SK-N-SH (cell line): ENCODE data around the gene GLUD1. TPM values are rescaled to one million over a fixed set of nuclear protein-coding genes. Genes with fewer than 3 reads are reported as not detected.
"Not testable (repeated sequence)": the region's sequence is repeated elsewhere in the genome, so short reads cannot be mapped to it uniquely, and the experiment has no call there.

ENCODE experiments used
- CTCF ChIA-PET: fragments of 300-600, 350-600 bp; formaldehyde crosslinking; extraction: SDS; loops from one replicate; lab custom pipeline; 2021; lab: Yijun Ruan, JAX
- POLR2A ChIA-PET: fragments of 350-600 bp; sonication (Branson Sonifier 250); formaldehyde crosslinking; extraction: SDS; loops from one replicate; lab custom pipeline; 2020; ENCODE audit warnings: antibody characterized with exemption, inconsistent platforms; lab: Yijun Ruan, JAX
- DNase-seq: peaks from one replicate; pipeline ENCODE4 v3.0.0; 2012
- H2AFZ ChIP-seq: fragments of 200-600 bp; sonication (generic); 2 replicates; pipeline ENCODE4 v1.8.1; 2016; ENCODE audit warnings: antibody characterized with exemption, mild to moderate bottlenecking, low read depth
- H3F3A ChIP-seq: fragments of 200-600 bp; sonication (generic); replicated peaks from 2 replicates; pipeline ENCODE3; 2016; ENCODE audit warnings: antibody characterized with exemption, mild to moderate bottlenecking; ENCODE audit not compliant: insufficient read depth
- H3K27ac ChIP-seq, 2 experiments: fragments of 200-500 bp in 1 of 2; fragments of 200-600 bp in 1 of 2; sonication (Bioruptor generic) in 1 of 2; sonication (generic), shearing (Covaris generic) in 1 of 2; 2 replicates each; pipeline versions ENCODE4 v1.5.1 to v1.6.1; 2014 to 2016; ENCODE audit warnings: low read depth in 2 of 2, inconsistent platforms in 1 of 2, low read length in 1 of 2, mild to moderate bottlenecking in 1 of 2, mixed read lengths in 1 of 2
- H3K27me3 ChIP-seq: fragments of 200-600 bp; sonication (generic), shearing (Covaris generic); 2 replicates; pipeline ENCODE4 v1.6.1; 2016; ENCODE audit warnings: mixed run types; ENCODE audit not compliant: insufficient read depth
- H3K36me3 ChIP-seq, 2 experiments: fragments of 200-500 bp in 1 of 2; fragments of 200-600 bp in 1 of 2; sonication (Bioruptor generic) in 1 of 2; sonication (generic) in 1 of 2; replicated peaks in 1 of 2; 2 replicates each; pipeline versions ENCODE3 to v1.5.1; 2014 to 2016; ENCODE audit warnings: low read length in 1 of 2, mild to moderate bottlenecking in 1 of 2; ENCODE audit not compliant: insufficient read depth in 2 of 2, control insufficient read depth in 1 of 2
- H3K4me1 ChIP-seq, 2 experiments: fragments of 200-500 bp in 1 of 2; fragments of 200-600 bp in 1 of 2; sonication (Bioruptor generic) in 1 of 2; sonication (generic), shearing (Covaris generic) in 1 of 2; 2 replicates each; pipeline versions ENCODE4 v1.5.1 to v1.6.1; 2014 to 2016; ENCODE audit warnings: low read depth in 1 of 2, low read length in 1 of 2, mixed run types in 1 of 2; ENCODE audit not compliant: insufficient read depth in 2 of 2, control insufficient read depth in 1 of 2
- H3K4me2 ChIP-seq: fragments of 200-600 bp; sonication (generic), shearing (Covaris generic); 2 replicates; pipeline ENCODE4 v1.6.1; 2017; ENCODE audit warnings: mixed run types
- H3K4me3 ChIP-seq, 2 experiments: fragments of 200-500 bp in 1 of 2; fragments of 200-600 bp in 1 of 2; sonication (Bioruptor generic) in 1 of 2; sonication (generic), shearing (Covaris generic) in 1 of 2; 2 replicates each; pipeline versions ENCODE4 v1.5.1 to v1.8.1; 2014 to 2016; ENCODE audit warnings: low read depth in 2 of 2, inconsistent platforms in 1 of 2, low read length in 1 of 2, mild to moderate bottlenecking in 1 of 2, mixed read lengths in 1 of 2, moderate library complexity in 1 of 2
- H3K79me2 ChIP-seq: fragments of 200-600 bp; sonication (generic); 2 replicates; pipeline ENCODE4 v1.8.1; 2017; ENCODE audit warnings: mild to moderate bottlenecking; ENCODE audit not compliant: insufficient read depth
- H3K9ac ChIP-seq: fragments of 200-600 bp; sonication (generic); 2 replicates; pipeline ENCODE4 v1.6.1; 2017; ENCODE audit warnings: mixed run types
- H3K9me2 ChIP-seq: fragments of 200-600 bp; sonication (generic); 2 replicates; pipeline ENCODE4 v1.6.1; 2017; ENCODE audit warnings: mixed run types
- H3K9me3 ChIP-seq: fragments of 200-600 bp; sonication (generic); 2 replicates; pipeline ENCODE4 v1.6.1; 2017; ENCODE audit warnings: mixed run types, mild to moderate bottlenecking, moderate library complexity
- H4K20me1 ChIP-seq: fragments of 200-600 bp; sonication (generic); 2 replicates; pipeline ENCODE4 v1.6.1; 2017; ENCODE audit warnings: mild to moderate bottlenecking, mixed run types; ENCODE audit not compliant: insufficient read depth
- whole genome bisulfite sequencing: methylation state at CpG from one replicate; pipeline ENCODE4 v1.1.6; 2017; ENCODE audit warnings: low lambda C conversion rate; 5-methylcytosine and 5-hydroxymethylcytosine counted together
- polyA plus RNA-seq, 3 experiments: library from polyadenylated mRNA; depleted of rRNA; stranded (reverse); fragments of >200 nt; gene quantifications; 2 replicates each; pipeline ENCODE4 v1.2.3, GENCODE V29; 2012

The GLUD1 gene
- polyA plus RNA-seq, 1 of the 3 experiments (the other 2 are of a cell fraction), result 43.3 TPM

DNA sequence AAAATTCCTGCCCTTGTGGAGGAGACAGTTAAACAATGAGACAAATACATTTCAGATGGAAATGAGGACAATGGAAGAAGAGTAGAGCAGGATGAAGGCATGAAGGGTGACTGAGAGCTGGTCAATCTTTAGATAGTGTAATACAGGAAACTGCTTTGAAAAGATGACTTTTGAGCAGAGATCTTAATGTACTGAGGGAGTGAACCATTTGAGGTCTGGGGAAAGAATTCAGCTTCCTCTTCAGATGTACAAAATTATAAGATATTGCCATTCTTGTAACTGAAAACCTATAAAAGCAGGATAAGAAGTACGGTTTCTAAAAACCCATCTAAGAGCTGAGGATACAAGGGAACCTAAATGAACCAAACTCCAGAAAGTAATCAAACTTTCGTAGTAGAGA lies 39.3 kb upstream of the GLUD1 start:
- WGBS, result 95% methylated on average over 2 of the region's 2 CpGs
- H4K20me1 ChIP-seq, H3K4me1 ChIP-seq, H3K4me3 ChIP-seq, H2AFZ ChIP-seq, H3K27me3 ChIP-seq, CTCF ChIA-PET, H3K4me2 ChIP-seq, H3F3A ChIP-seq, H3K79me2 ChIP-seq, H3K27ac ChIP-seq, H3K9me2 ChIP-seq, H3K9me3 ChIP-seq, POLR2A ChIA-PET, DNase-seq, H3K9ac ChIP-seq: not testable (repeated sequence)
- peaks cover 0 to 15% of the 10 kb centered on the region in 2 experiments for H3K36me3 ChIP-seq

DNA sequence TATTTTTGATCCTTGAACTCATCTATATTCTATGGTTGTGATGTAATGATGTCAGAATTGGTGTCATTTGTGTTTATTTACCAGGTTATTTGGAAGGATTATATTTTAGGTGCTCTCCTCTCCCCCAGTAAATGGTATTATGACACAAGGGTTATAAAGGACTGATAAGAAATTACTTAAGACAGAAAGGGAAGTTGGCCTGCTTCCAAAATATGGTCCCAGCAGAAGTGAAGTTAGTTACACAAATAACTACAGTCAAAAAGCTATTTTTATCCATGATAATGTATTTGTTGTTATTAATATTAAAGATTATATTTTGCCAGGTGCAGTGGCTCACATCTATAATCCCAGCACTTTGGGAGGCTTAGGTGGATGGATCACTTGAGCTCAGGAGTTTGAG lies 37.5 kb upstream of the GLUD1 start:
- H3K79me2 ChIP-seq, H3K9me2 ChIP-seq, H3K9me3 ChIP-seq, CTCF ChIA-PET, H3F3A ChIP-seq, H2AFZ ChIP-seq, H3K36me3 ChIP-seq, H3K4me3 ChIP-seq, POLR2A ChIA-PET, DNase-seq, H3K4me1 ChIP-seq, H4K20me1 ChIP-seq, H3K27me3 ChIP-seq, H3K9ac ChIP-seq, H3K27ac ChIP-seq, H3K4me2 ChIP-seq: not testable (repeated sequence)

DNA sequence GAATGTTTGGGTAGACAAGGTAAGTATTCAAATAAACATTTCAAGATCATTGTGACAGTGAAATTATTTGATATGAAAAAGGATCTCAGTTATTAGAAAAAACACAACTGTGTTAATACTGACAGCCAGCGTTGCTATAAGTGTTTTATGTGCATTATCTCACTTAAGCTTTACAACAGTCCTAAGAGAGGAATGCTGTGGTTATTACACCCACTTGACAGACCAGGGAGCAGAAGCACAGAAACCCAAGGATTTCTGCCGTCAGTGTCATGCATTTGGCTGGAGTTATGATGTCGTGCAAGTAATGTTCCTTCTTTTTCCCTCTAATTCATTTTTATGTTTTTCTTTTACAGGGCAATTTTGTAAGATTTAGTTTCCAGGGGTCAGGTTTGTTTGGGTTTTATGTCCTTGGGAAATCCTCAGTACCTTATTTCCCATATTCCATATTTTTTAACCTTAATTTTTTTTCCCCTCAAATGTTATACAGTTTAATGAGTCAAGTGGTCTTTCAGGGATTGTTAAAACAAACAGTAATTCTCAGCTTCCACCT lies 33.0 kb upstream of the GLUD1 start:
- H3K4me1 ChIP-seq, POLR2A ChIA-PET, DNase-seq, H3F3A ChIP-seq, H3K9ac ChIP-seq, H3K27ac ChIP-seq, H3K4me2 ChIP-seq, H3K9me3 ChIP-seq, H3K9me2 ChIP-seq, CTCF ChIA-PET, H3K27me3 ChIP-seq, H3K4me3 ChIP-seq, H2AFZ ChIP-seq, H4K20me1 ChIP-seq, H3K79me2 ChIP-seq, H3K36me3 ChIP-seq: not testable (repeated sequence)
- WGBS, result 99% methylated on average over 3 of the region's 3 CpGs

DNA sequence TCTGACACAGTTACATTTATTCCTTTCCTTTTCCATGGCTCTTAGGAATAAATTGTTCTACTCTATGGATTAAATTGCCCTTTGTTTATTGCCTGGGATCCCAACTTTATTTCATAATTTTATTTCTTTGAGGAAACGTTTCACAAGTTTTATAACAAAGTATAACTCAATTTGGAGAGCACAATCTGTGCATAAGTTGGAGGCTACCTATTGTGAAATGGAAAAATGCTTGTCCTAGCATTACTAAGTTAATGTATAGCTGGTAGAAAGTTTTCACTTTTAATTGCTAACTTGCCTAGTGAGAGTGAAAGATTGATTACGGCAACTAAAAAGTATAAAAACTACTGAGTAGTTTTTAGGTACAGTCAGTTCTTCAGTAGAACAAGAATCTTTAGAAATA lies 32.4 kb upstream of the GLUD1 start:
- CTCF ChIA-PET, H3K4me3 ChIP-seq, H3K27ac ChIP-seq, H3F3A ChIP-seq, H3K4me2 ChIP-seq, DNase-seq, H3K4me1 ChIP-seq, POLR2A ChIA-PET, H3K9me2 ChIP-seq, H3K9ac ChIP-seq, H3K9me3 ChIP-seq, H3K79me2 ChIP-seq, H4K20me1 ChIP-seq, H2AFZ ChIP-seq, H3K36me3 ChIP-seq, H3K27me3 ChIP-seq: not testable (repeated sequence)
- WGBS, result 86% methylated on average over 2 of the region's 2 CpGs

DNA sequence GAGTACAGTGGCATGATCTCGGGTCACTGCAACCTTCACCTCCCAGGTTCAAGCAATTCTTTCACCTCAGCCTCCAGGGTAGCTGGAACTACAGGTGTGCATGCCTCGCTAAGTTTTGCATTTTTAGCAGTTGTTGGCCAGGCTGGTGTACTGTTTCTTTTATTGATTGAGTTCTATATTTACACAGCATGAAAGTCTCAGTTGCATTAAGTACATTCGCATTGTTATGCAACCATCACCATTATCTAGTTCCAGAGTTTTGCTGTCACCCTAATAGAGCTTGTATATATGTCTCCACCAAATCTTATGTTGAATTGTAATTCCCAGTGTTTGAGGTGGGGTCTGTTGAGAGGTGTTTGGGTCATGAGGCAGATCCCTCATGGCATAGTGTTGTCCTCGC lies 28.7 kb upstream of the GLUD1 start:
- H3K27me3 ChIP-seq, H4K20me1 ChIP-seq, H3K4me1 ChIP-seq, H3K9me2 ChIP-seq, H3K27ac ChIP-seq, H3K4me2 ChIP-seq, CTCF ChIA-PET, H3K4me3 ChIP-seq, H3F3A ChIP-seq, H3K9ac ChIP-seq, POLR2A ChIA-PET, H3K9me3 ChIP-seq, H3K36me3 ChIP-seq, H2AFZ ChIP-seq, DNase-seq: not testable (repeated sequence)
- whole genome bisulfite sequencing, result 100% methylated on average over 3 of the region's 4 CpGs
- peaks cover 10% of the 10 kb centered on the region; the same call in 1 of the 2 replicates for H3K79me2 ChIP-seq

DNA sequence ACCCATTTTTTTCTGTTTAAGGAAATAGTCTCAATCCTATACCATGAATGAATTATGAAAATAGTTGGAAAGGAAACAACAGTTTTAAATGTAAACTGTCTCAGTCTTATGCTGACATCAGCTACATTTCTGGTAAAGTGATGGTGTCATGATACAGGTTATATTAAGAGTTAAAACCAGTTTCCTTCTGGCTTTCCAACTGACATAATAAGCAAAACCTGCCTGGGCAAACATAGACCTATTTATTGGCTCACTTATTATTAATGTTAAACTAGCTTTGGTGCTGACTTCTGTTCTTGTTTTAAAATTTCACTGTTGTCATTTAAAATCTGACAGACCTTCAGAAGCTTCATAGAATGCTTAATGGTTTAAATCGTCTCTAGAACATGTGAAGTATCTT lies 24.4 kb upstream of the GLUD1 start:
- H3K4me2 ChIP-seq, H3K9me2 ChIP-seq, H3K9ac ChIP-seq, H3K27me3 ChIP-seq, H3K9me3 ChIP-seq, CTCF ChIA-PET, H3F3A ChIP-seq, POLR2A ChIA-PET, H3K36me3 ChIP-seq, DNase-seq, H3K4me3 ChIP-seq, H4K20me1 ChIP-seq, H2AFZ ChIP-seq, H3K4me1 ChIP-seq, H3K27ac ChIP-seq: not testable (repeated sequence)
- WGBS, result 93% methylated on average over 1 of the region's 1 CpG
- peaks cover 18% of the 10 kb centered on the region; the same call in 1 of the 2 replicates for H3K79me2 ChIP-seq

DNA sequence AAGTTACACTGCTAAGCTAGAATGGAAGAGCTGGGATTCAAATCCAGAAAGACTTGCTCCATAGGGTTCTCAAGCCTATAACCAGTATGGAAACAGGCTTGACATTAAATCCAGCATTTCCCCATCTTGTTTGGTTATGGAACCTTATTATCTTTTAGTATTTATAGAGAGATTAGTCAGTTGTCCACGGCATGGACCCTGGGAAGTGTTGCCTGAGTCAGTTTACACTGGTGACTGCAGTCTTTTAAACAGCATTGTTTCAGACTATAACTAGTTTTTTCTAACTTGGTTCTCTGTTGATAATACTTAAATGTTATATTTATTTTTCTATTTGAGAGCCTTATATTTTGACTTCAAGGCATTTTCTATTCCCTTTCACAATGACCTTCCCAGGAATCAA lies 23.5 kb upstream of the GLUD1 start:
- H2AFZ ChIP-seq, H3K9me3 ChIP-seq, H4K20me1 ChIP-seq, DNase-seq, CTCF ChIA-PET, POLR2A ChIA-PET, H3K27me3 ChIP-seq, H3K4me3 ChIP-seq, H3F3A ChIP-seq, H3K4me2 ChIP-seq, H3K27ac ChIP-seq, H3K36me3 ChIP-seq, H3K9me2 ChIP-seq, H3K4me1 ChIP-seq, H3K9ac ChIP-seq: not testable (repeated sequence)
- peaks cover 18% of the 10 kb centered on the region; the same call in 1 of the 2 replicates for H3K79me2 ChIP-seq
- WGBS, result 100% methylated on average over 1 of the region's 1 CpG
